HEK293 (cell line): ENCODE data around the gene OR2H1.

Source experiments
- CTCF ChIA-PET: fragments of 350-600 bp; formaldehyde crosslinking; extraction: SDS; loops from one replicate; lab custom pipeline; 2021; ENCODE audit warnings: antibody characterized with exemption; lab: Yijun Ruan, JAX
- POLR2A ChIA-PET: fragments of 300-600 bp; formaldehyde crosslinking; extraction: SDS; loops from one replicate; lab custom pipeline; 2020; ENCODE audit warnings: antibody characterized with exemption, inconsistent platforms; lab: Yijun Ruan, JAX
- H3K27ac ChIP-seq: fragments of 200-500 bp; sonication (Bioruptor generic); 2 replicates; pipeline ENCODE4 v1.5.1; 2014; ENCODE audit warnings: low read depth, low read length, control low read depth, inconsistent platforms; ENCODE audit errors: extremely low read depth
- H3K36me3 ChIP-seq, 2 experiments: fragments of 200-500 bp in 1 of 2; sonication (Bioruptor generic) in 1 of 2; 1 replicate in 1 of 2; 2 replicates in 1 of 2; pipeline ENCODE4 v1.5.1; 2014 to 2017; ENCODE audit warnings: inconsistent platforms in 2 of 2, low read length in 2 of 2; ENCODE audit not compliant: control insufficient read depth in 2 of 2, insufficient read depth in 1 of 2
- H3K4me1 ChIP-seq: fragments of 200-500 bp; sonication (Bioruptor generic); 2 replicates; pipeline ENCODE4 v1.5.1; 2014; ENCODE audit warnings: mild to moderate bottlenecking, low read length, inconsistent platforms; ENCODE audit not compliant: control insufficient read depth, insufficient read depth
- H3K4me3 ChIP-seq: 2 replicates; pipeline ENCODE4 v1.5.1; 2011; ENCODE audit warnings: low read depth, mild to moderate bottlenecking, control low read depth, low read length, moderate library complexity
- H3K9me3 ChIP-seq: fragments of 200-500 bp; sonication (Bioruptor generic); 2 replicates; pipeline ENCODE4 v1.5.1; 2014; ENCODE audit warnings: low read depth, low read length, inconsistent platforms; ENCODE audit not compliant: control insufficient read depth, insufficient read depth
- BCL11B ChIP-seq: fragments of 450-650 bp; formaldehyde crosslinking; IDR thresholded peaks from 2 replicates; pipeline ENCODE4 v1.5.1; 2016; ENCODE audit warnings: low read depth, missing biosample characterization, missing genetic modification characterization
- GLI4 ChIP-seq: fragments of 450-650 bp; formaldehyde crosslinking; IDR thresholded peaks from 2 replicates; pipeline ENCODE4 v1.5.1; 2016; ENCODE audit warnings: missing biosample characterization, missing genetic modification characterization
- GLIS2 ChIP-seq: fragments of 450-650 bp; formaldehyde crosslinking; IDR thresholded peaks from 2 replicates; pipeline ENCODE4 v1.5.1; 2016; ENCODE audit warnings: missing biosample characterization, missing genetic modification characterization
- HOXA7 ChIP-seq: sonication (generic); formaldehyde crosslinking; IDR thresholded peaks from 2 replicates; pipeline ENCODE4 v1.8.1; 2022; ENCODE audit warnings: missing genetic modification reagents, borderline replicate concordance
- INSM2 ChIP-seq: fragments of 450-650 bp; formaldehyde crosslinking; IDR thresholded peaks from 2 replicates; pipeline ENCODE4 v1.5.1; 2016; ENCODE audit warnings: missing biosample characterization, missing genetic modification characterization
- KLF1 ChIP-seq: fragments of 450-650 bp; formaldehyde crosslinking; IDR thresholded peaks from 2 replicates; pipeline ENCODE4 v1.5.1; 2016; ENCODE audit warnings: missing biosample characterization, missing genetic modification characterization
- KLF7 ChIP-seq: fragments of 450-650 bp; formaldehyde crosslinking; IDR thresholded peaks from 2 replicates; pipeline ENCODE4 v1.5.1; 2016; ENCODE audit warnings: missing biosample characterization, missing genetic modification characterization, borderline replicate concordance
- ZBTB8A ChIP-seq: fragments of 450-650 bp; formaldehyde crosslinking; IDR thresholded peaks from 2 replicates; pipeline ENCODE4 v1.5.1; 2016; ENCODE audit warnings: missing biosample characterization, missing genetic modification characterization
- ZNF19 ChIP-seq: fragments of 450-650 bp; formaldehyde crosslinking; IDR thresholded peaks from 2 replicates; pipeline ENCODE4; 2016; ENCODE audit warnings: missing biosample characterization, missing genetic modification characterization, low read depth
- ZNF2 ChIP-seq: fragments of 450-650 bp; formaldehyde crosslinking; IDR thresholded peaks from 2 replicates; pipeline ENCODE4 v1.5.1; 2016; ENCODE audit warnings: missing biosample characterization, missing genetic modification characterization
- ZNF211 ChIP-seq: fragments of 450-650 bp; formaldehyde crosslinking; IDR thresholded peaks from 2 replicates; pipeline ENCODE4 v1.5.1; 2016; ENCODE audit warnings: low read depth, missing biosample characterization, missing genetic modification characterization
- ZNF23 ChIP-seq: fragments of 450-650 bp; formaldehyde crosslinking; IDR thresholded peaks from 2 replicates; pipeline ENCODE4 v1.5.1; 2016; ENCODE audit warnings: missing biosample characterization, missing genetic modification characterization, borderline replicate concordance
- ZNF341 ChIP-seq: fragments of 450-650 bp; formaldehyde crosslinking; IDR thresholded peaks from 2 replicates; pipeline ENCODE4; 2016; ENCODE audit warnings: low read depth, missing biosample characterization, missing genetic modification characterization
- ZNF423 ChIP-seq: fragments of 450-650 bp; formaldehyde crosslinking; IDR thresholded peaks from 2 replicates; pipeline ENCODE4 v1.5.1; 2016; ENCODE audit warnings: missing biosample characterization, missing genetic modification characterization
- ZNF560 ChIP-seq: fragments of 450-650 bp; formaldehyde crosslinking; IDR thresholded peaks from 2 replicates; pipeline ENCODE4 v1.5.1; 2017; ENCODE audit warnings: missing biosample characterization, missing genetic modification characterization, borderline replicate concordance
- ZNF585B ChIP-seq: fragments of 450-650 bp; formaldehyde crosslinking; IDR thresholded peaks from 2 replicates; pipeline ENCODE4 v1.5.1; 2016; ENCODE audit warnings: missing biosample characterization, missing genetic modification characterization
- ZNF600 ChIP-seq: fragments of 450-650 bp; formaldehyde crosslinking; IDR thresholded peaks from 2 replicates; pipeline ENCODE4 v1.5.1; 2016; ENCODE audit warnings: missing biosample characterization, missing genetic modification characterization
- ZNF626 ChIP-seq: fragments of 450-650 bp; sonication (Bioruptor Pico); formaldehyde crosslinking; IDR thresholded peaks from 2 replicates; pipeline ENCODE4 v1.5.1; 2018; ENCODE audit warnings: missing biosample characterization, missing genetic modification characterization, inconsistent platforms
- ZNF654 ChIP-seq: fragments of 450-650 bp; formaldehyde crosslinking; IDR thresholded peaks from 2 replicates; pipeline ENCODE4 v1.5.1; 2016; ENCODE audit warnings: low read depth, missing biosample characterization, missing genetic modification characterization
- ZNF776 ChIP-seq: fragments of 450-650 bp; formaldehyde crosslinking; IDR thresholded peaks from 2 replicates; pipeline ENCODE4 v1.5.0; 2017; ENCODE audit warnings: missing biosample characterization, missing genetic modification characterization, borderline replicate concordance
- ZNF785 ChIP-seq: fragments of 450-650 bp; formaldehyde crosslinking; IDR thresholded peaks from 2 replicates; pipeline ENCODE4 v1.5.1; 2016; ENCODE audit warnings: missing biosample characterization, missing genetic modification characterization
- ZNF791 ChIP-seq: fragments of 450-650 bp; formaldehyde crosslinking; IDR thresholded peaks from 2 replicates; pipeline ENCODE4 v1.5.1; 2016; ENCODE audit warnings: missing biosample characterization, missing genetic modification characterization
- TF ChIP-seq, protein P1 (sequence below): fragments of 450-650 bp; IDR thresholded peaks from 2 replicates; pipeline ENCODE4 v1.5.1; 2018; ENCODE audit warnings: missing biosample characterization, missing genetic modification characterization
- TF ChIP-seq, protein P2 (sequence below): fragments of 450-650 bp; formaldehyde crosslinking; IDR thresholded peaks from 2 replicates; pipeline ENCODE4 v1.5.1; 2016; ENCODE audit warnings: missing biosample characterization, missing genetic modification characterization, borderline replicate concordance
- TF ChIP-seq, protein P3 (sequence below): fragments of 450-650 bp; formaldehyde crosslinking; IDR thresholded peaks from 2 replicates; pipeline ENCODE4 v1.5.1; 2016; ENCODE audit warnings: missing biosample characterization, missing genetic modification characterization
- TF ChIP-seq, protein P4 (sequence below): fragments of 450-650 bp; formaldehyde crosslinking; IDR thresholded peaks from 2 replicates; pipeline ENCODE4 v1.5.1; 2016; ENCODE audit warnings: missing biosample characterization, missing genetic modification characterization

Gene OR2H1

GRCh38 chr6:29462022-29462421 is 5.1 kb downstream of the OR2H1 start:
- Histone ChIP-seq H3K9me3 (no peaks in the 10 kb centered on the region), H3K4me3 (no peak overlapping the region), H3K27ac (no peak overlapping the region), H3K4me1 (no peaks in the 10 kb centered on the region), H3K36me3 (no peaks in the 10 kb centered on the region)
- ChIA-PET CTCF (no interaction called here), POLR2A (no interaction called here)
- TF ChIP-seq ZBTB8A (tag by site-specific recombination): no peak
- TF ChIP-seq ZNF341 (tag by site-specific recombination): no peak
- TF ChIP-seq BCL11B (tag by site-specific recombination): no peak
- no peak for TF ChIP-seq ZNF23 (tag by site-specific recombination)
- no peak for TF ChIP-seq ZNF2
- no peak for TF ChIP-seq ZNF19 (tag by site-specific recombination)
- TF ChIP-seq KLF7 (tag by site-specific recombination): no peak
- no peak for TF ChIP-seq GLIS2 (tag by site-specific recombination)
- TF ChIP-seq, protein P1, sequence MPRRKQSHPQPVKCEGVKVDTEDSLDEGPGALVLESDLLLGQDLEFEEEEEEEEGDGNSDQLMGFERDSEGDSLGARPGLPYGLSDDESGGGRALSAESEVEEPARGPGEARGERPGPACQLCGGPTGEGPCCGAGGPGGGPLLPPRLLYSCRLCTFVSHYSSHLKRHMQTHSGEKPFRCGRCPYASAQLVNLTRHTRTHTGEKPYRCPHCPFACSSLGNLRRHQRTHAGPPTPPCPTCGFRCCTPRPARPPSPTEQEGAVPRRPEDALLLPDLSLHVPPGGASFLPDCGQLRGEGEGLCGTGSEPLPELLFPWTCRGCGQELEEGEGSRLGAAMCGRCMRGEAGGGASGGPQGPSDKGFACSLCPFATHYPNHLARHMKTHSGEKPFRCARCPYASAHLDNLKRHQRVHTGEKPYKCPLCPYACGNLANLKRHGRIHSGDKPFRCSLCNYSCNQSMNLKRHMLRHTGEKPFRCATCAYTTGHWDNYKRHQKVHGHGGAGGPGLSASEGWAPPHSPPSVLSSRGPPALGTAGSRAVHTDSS (tag by site-specific recombination): no peak
- TF ChIP-seq ZNF654 (tag by site-specific recombination): no peak
- no peak for TF ChIP-seq ZNF560 (tag by site-specific recombination)
- TF ChIP-seq ZNF626 (tag by site-specific recombination): no peak
- no peak for TF ChIP-seq ZNF585B (tag by site-specific recombination)
- TF ChIP-seq, protein P2, sequence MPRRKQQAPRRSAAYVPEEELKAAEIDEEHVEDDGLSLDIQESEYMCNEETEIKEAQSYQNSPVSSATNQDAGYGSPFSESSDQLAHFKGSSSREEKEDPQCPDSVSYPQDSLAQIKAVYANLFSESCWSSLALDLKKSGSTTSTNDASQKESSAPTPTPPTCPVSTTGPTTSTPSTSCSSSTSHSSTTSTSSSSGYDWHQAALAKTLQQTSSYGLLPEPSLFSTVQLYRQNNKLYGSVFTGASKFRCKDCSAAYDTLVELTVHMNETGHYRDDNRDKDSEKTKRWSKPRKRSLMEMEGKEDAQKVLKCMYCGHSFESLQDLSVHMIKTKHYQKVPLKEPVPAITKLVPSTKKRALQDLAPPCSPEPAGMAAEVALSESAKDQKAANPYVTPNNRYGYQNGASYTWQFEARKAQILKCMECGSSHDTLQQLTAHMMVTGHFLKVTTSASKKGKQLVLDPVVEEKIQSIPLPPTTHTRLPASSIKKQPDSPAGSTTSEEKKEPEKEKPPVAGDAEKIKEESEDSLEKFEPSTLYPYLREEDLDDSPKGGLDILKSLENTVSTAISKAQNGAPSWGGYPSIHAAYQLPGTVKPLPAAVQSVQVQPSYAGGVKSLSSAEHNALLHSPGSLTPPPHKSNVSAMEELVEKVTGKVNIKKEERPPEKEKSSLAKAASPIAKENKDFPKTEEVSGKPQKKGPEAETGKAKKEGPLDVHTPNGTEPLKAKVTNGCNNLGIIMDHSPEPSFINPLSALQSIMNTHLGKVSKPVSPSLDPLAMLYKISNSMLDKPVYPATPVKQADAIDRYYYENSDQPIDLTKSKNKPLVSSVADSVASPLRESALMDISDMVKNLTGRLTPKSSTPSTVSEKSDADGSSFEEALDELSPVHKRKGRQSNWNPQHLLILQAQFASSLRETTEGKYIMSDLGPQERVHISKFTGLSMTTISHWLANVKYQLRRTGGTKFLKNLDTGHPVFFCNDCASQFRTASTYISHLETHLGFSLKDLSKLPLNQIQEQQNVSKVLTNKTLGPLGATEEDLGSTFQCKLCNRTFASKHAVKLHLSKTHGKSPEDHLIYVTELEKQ (tag by site-specific recombination): no peak
- no peak for TF ChIP-seq ZNF785 (tag by site-specific recombination)
- TF ChIP-seq ZNF776 (tag by site-specific recombination): no peak

DNA sequence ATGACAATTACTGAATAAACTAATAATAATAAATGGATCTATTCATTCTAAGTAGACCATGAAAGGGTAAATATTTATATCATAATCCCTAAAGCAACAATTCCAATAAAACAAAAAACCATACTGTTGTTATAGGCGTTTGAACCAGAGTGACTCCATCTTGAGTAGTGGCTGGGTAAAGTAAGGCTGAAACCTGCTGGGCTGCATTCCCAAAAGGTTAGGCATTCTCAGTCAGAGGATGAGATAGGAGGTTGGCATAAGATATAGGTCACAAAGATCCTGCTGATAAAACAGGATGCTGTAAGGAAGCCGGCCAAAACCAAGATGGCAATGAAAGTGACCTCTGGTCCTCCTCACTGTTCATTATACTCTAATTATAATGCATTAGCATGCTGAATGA is 8.3 kb downstream of the OR2H1 start:
- ChIA-PET CTCF (no interaction called here), POLR2A (no interaction called here)
- H3K9me3 ChIP-seq: no peaks in the 10 kb centered on the region
- no peak overlapping the region for H3K4me3 ChIP-seq
- no peaks in the 10 kb centered on the region for H3K36me3 ChIP-seq
- H3K27ac ChIP-seq: no peak overlapping the region
- no peaks in the 10 kb centered on the region for H3K4me1 ChIP-seq
- no peak for TF ChIP-seq ZNF423 (tag by site-specific recombination)
- no peak for TF ChIP-seq HOXA7 (CRISPR knock-in tag)
- no peak for TF ChIP-seq KLF1 (tag by site-specific recombination)
- TF ChIP-seq GLI4 (tag by site-specific recombination): no peak
- TF ChIP-seq ZNF791 (tag by site-specific recombination): no peak
- TF ChIP-seq, protein P3, sequence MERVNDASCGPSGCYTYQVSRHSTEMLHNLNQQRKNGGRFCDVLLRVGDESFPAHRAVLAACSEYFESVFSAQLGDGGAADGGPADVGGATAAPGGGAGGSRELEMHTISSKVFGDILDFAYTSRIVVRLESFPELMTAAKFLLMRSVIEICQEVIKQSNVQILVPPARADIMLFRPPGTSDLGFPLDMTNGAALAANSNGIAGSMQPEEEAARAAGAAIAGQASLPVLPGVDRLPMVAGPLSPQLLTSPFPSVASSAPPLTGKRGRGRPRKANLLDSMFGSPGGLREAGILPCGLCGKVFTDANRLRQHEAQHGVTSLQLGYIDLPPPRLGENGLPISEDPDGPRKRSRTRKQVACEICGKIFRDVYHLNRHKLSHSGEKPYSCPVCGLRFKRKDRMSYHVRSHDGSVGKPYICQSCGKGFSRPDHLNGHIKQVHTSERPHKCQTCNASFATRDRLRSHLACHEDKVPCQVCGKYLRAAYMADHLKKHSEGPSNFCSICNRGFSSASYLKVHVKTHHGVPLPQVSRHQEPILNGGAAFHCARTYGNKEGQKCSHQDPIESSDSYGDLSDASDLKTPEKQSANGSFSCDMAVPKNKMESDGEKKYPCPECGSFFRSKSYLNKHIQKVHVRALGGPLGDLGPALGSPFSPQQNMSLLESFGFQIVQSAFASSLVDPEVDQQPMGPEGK: no peak
- TF ChIP-seq ZNF211 (tag by site-specific recombination): no peak
- no peak for TF ChIP-seq ZNF600 (tag by site-specific recombination)
- no peak for TF ChIP-seq INSM2 (tag by site-specific recombination)
- TF ChIP-seq, protein P4, sequence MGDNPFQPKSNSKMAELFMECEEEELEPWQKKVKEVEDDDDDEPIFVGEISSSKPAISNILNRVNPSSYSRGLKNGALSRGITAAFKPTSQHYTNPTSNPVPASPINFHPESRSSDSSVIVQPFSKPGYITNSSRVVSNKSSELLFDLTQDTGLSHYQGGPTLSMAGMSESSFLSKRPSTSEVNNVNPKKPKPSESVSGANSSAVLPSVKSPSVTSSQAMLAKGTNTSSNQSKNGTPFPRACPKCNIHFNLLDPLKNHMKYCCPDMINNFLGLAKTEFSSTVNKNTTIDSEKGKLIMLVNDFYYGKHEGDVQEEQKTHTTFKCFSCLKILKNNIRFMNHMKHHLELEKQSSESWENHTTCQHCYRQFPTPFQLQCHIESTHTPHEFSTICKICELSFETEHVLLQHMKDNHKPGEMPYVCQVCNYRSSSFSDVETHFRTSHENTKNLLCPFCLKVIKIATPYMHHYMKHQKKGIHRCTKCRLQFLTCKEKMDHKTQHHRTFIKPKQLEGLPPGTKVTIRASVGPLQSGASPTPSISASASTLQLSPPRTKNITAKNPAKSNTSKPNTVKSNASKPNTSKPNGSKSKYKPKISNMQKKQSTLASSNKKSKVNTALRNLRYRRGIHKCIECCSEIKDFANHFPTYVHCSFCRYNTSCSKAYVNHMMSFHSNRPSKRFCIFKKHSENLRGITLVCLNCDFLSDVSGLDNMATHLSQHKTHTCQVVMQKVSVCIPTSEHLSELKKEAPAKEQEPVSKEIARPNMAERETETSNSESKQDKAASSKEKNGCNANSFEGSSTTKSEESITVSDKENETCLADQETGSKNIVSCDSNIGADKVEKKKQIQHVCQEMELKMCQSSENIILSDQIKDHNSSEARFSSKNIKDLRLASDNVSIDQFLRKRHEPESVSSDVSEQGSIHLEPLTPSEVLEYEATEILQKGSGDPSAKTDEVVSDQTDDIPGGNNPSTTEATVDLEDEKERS (tag by site-specific recombination): no peak
